NCI-H128 (cell line): ENCODE data around the gene GOLGA6L25.
"Not testable (repeated sequence)": the region's sequence is repeated elsewhere in the genome, so short reads cannot be mapped to it uniquely, and the experiment has no call there.

Experiments used
- DNase-seq: peaks from one replicate; lab custom pipeline; 2025; ENCODE audit not compliant: unreplicated experiment; lab: John Stamatoyannopoulos, UW

GOLGA6L25 gene

DNA sequence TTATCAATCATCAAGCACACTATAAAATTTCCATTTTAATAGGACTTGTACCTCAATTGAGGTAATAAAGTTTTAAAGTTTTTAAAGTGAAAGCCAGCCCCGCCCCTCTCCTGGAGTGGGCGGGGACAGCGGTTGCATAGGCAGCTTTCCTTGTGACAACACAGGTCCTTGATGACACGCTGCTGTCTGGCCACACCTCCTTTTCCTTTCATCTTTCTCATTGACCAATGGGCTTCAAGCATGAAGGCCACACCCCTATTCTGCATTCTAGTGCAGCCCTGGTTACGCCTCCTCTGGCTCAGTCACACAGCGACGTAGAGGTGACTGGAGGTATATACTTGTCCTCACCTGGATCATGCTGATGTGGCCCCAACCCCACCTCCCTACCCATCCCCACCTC lies at the start of gene GOLGA6L25:
Gene GOLGA6L25, plus strand, starts transcription at position 301 of the 400 bp plus-strand sequence. Its CDS starts 61 bp downstream, at position 362.
- DNase-seq, result not testable (repeated sequence)

GRCh38 chr15:28508217-28508889 lies 45.0 kb upstream of the GOLGA6L25 start:
- not testable (repeated sequence) for DNase-seq

DNA sequence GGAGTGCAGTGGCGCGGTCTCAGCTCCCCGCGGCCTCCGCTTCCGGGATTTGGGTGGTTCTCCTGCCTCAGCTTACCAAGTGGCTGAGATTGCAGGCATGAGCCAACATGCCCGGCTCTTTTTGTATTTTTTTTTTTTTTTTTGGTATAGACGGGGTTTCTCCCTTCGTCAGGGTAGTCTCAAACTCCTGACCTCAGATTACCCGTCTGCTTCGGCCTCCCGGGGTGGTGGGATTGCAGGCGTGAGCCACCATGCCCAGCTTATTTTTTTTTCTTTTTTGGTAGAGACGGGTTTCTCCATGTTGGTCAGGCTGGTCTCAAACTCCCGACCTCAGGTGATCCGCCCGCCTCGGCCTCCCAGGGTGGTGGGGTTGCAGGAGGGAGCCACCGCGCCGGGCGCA lies 39.2 kb upstream of the GOLGA6L25 start:
- DNase-seq, result not testable (repeated sequence)

DNA sequence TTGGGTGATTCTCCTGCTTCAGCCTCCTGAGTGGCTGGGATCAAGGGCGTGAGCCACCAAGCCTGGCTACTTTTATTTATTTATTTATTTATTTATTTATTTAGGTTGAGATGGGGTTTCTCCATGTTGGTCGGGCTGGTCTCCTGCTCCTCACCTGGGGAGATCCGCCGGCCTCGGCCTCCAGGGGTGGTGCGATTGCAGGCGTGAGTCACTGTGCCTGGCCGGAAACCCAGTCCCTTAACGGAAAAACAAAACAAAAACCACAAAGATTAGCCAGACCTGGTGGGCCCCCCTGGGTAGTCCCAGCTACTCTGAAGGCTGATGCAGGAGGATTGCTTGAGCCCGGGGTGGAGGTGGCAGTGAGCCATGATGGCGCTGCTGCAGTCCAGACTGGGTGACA lies 38.2 kb upstream of the GOLGA6L25 start:
- DNase-seq, result not testable (repeated sequence)

DNA sequence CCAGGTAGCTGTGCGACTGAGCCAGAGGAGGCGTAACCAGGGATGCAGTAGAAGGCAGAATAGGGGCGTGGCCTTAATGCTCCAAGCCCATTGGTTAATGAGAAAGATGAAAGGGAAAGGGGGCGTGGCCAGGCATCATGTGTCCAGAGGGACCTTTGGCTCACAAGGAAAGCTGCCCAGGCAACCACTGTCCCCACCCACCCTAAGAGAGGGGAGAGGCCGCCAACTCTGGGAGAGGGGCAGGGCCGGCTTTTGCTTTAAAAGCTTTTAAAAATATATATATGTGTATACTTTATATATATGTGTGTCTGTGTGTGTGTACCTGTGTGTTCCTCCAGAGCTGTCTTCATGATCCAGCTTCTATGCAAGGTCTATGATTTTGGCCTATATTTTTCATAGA lies 20.4 kb upstream of the GOLGA6L25 start, which contains the start of gene GOLGA8G:
Gene GOLGA8G, minus strand, starts transcription at position 18 of the 400 bp plus-strand sequence. CDS start 62 bp downstream, outside the sequence.
- DNase-seq, result not testable (repeated sequence)

- DNase-seq, result not testable (repeated sequence)
These were observed 20.0 kb downstream of the GOLGA6L25 start for GRCh38 chr15:28573351-28573750.

DNA sequence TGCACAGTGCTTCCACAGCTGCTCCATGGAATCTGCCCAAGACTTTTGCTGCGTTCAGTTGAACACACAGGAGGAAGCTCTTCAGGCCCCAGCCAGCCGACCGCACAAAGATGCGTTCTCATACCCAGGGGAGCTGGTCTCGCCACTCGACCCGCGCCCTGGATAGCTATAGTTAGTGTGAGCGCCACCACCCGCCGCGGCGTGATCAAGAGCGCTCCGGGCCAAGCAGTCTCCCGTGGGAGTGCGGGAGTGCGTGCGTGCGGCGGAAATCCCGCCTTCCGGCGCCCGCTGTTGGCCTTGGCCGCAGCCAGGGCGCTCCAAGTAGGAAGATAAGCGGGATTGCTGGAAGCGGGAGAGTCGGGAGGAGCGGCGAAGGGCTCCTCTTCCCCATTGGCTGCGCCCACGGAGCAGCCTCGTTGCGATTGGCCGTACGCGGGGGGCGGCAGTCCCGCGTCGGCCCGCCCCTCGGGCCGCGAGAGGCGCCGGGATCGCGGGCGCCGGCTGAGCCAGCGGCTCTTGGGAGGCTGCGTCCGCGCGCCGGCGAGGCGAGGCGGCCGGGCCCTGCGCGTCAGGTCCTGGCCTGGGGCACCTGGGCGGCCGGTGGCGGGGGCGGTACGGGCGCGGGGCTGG lies 35.7 kb downstream of the GOLGA6L25 start:
- not testable (repeated sequence) for DNase-seq

- not testable (repeated sequence) for DNase-seq
These were observed 36.4 kb downstream of the GOLGA6L25 start for GRCh38 chr15:28589769-28590168.

GRCh38 chr15:28592395-28592794 lies 39.0 kb downstream of the GOLGA6L25 start:
- DNase-seq, result not testable (repeated sequence)

GRCh38 chr15:28593424-28594129 lies 40.2 kb downstream of the GOLGA6L25 start:
- not testable (repeated sequence) for DNase-seq

DNA sequence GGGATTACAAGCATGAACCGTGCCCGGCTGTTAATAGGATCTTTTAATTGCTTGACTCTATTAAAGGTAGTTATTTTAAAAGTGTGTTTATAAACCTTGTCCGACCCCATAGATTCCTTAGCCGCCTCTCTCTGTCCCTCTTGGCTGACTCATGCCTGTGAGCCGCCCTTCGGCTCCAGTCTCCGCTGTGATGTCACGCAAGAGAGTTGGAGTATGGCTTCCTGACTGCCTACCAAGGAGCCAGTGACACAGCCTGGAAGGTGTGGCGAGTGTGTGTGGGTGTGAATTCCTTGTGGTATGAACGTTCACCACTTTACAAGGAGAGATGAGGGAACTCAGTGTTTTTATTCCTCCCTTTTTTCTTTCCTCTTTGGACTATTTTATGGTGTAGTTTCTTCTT lies 44.1 kb downstream of the GOLGA6L25 start:
- not testable (repeated sequence) for DNase-seq

DNA sequence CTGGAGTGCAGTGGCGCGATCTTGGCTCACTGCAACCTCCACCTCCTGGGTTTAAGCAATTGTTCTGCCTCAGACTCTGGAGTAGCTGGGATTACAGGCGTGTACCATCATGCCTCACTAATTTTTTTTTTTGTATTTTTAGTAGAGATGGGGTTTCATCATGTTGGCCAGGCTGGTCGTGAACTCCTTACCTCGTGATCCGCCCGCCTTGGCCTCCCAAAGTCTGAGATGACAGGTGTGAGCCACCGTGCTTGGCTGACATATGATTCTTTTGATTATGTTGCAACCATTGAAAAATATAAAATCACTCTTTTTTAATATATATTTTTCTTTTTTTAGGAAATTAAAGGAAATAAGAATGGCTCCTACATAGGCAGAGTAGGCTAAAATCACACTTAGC lies 44.8 kb downstream of the GOLGA6L25 start:
- DNase-seq, result not testable (repeated sequence)

DNA sequence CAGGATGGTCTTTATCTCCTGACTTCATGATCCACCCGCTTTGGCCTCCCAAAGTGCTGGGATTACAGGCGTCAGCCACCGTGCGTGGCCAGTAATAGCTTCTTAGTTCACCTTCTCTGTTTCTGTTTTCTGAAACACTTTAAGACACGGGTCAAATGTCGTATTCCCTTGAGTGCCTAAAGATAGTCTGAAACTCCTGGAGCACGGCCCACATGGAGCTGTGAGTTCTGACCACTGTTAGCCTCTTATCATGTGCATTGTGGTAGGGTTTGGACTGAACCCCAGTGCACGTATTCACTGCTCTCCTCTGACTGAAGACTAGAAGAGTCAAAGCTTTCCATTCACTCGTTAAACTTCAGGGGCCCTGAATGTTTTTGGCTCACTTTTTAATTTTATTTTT lies 48.8 kb downstream of the GOLGA6L25 start:
- not testable (repeated sequence) for DNase-seq
